Activated CD4-positive, alpha-beta T cell treated with anti-CD3 and anti-CD28 coated beads, Interleukin-2, amount 50 U/mL, for 16 hours (primary cell): ENCODE results near the gene MYH8.

Source experiments
- DNase-seq: peaks from one replicate; pipeline ENCODE4 v3.0.0-alpha.2; 2020

MYH8 gene

GRCh38 chr17:10421900-10422542, at the start of gene MYH8:
Gene MYH8, minus strand, starts transcription at chr17:10421950. Its CDS starts 1,723 bp downstream, at chr17:10420227.
- DNase-seq, result no peak

- DNase-seq, result no peak
Observed at GRCh38 chr17:10469459-10469858, 47.7 kb upstream of the MYH8 start, which contains the start of gene MYH4. Gene MYH4, minus strand, starts transcription at chr17:10469559. Its CDS starts 2,814 bp downstream, at chr17:10466745.

GRCh38 chr17:10463402-10463801, 41.7 kb upstream of the MYH8 start:
- no peak for DNase-seq

GRCh38 chr17:10460062-10460461, 38.3 kb upstream of the MYH8 start:
- no peak for DNase-seq

- no peak for DNase-seq
Observed at GRCh38 chr17:10458701-10459100, 37.0 kb upstream of the MYH8 start.

- no peak for DNase-seq
Observed at GRCh38 chr17:10457952-10458351, 36.2 kb upstream of the MYH8 start.

- DNase-seq, result no peak
Observed at GRCh38 chr17:10447026-10447931, 25.5 kb upstream of the MYH8 start.

- DNase-seq, result no peak
Observed at GRCh38 chr17:10439816-10440215, 18.1 kb upstream of the MYH8 start.

GRCh38 chr17:10435096-10435495, 13.3 kb upstream of the MYH8 start:
- no peak for DNase-seq

- DNase-seq, result no peak
Observed at GRCh38 chr17:10429421-10430045, 7.8 kb upstream of the MYH8 start.

GRCh38 chr17:10428781-10429180, 7.0 kb upstream of the MYH8 start:
- DNase-seq, result no peak

- no peak for DNase-seq
Observed at GRCh38 chr17:10421211-10421610, 539 bp downstream of the MYH8 start.

- DNase-seq, result no peak
Observed at GRCh38 chr17:10420811-10421210, 939 bp downstream of the MYH8 start.

GRCh38 chr17:10417431-10417830, 4.3 kb downstream of the MYH8 start:
- no peak for DNase-seq

GRCh38 chr17:10415161-10415560, 6.6 kb downstream of the MYH8 start:
- no peak for DNase-seq

GRCh38 chr17:10403589-10403988, 18.2 kb downstream of the MYH8 start:
- DNase-seq, result no peak

- DNase-seq, result no peak
Observed at GRCh38 chr17:10398352-10398751, 23.4 kb downstream of the MYH8 start.

GRCh38 chr17:10396524-10397163, 25.1 kb downstream of the MYH8 start:
- DNase-seq, result no peak

GRCh38 chr17:10394201-10394887, 27.4 kb downstream of the MYH8 start:
- peak; percentile 40 for DNase-seq

GRCh38 chr17:10392880-10393279, 28.9 kb downstream of the MYH8 start:
- DNase-seq, result no peak

- DNase-seq, result no peak
Observed at GRCh38 chr17:10385871-10386270, 35.9 kb downstream of the MYH8 start.

GRCh38 chr17:10384175-10384574, 37.6 kb downstream of the MYH8 start:
- DNase-seq, result no peak
